Astrocyte (in vitro differentiated cells and primary cell): Measurements from ENCODE around the gene NAP1L4.

Source experiments
- CTCF ChIP-seq: IDR thresholded peaks from 2 replicates; pipeline ENCODE4 v1.5.1; 2011; ENCODE audit warnings: low read depth, mild to moderate bottlenecking, inconsistent platforms, low read length, moderate library complexity; ENCODE audit not compliant: insufficient read depth
- EZH2 ChIP-seq: IDR thresholded peaks from 2 replicates; pipeline ENCODE4 v1.6.1; 2012; ENCODE audit warnings: mild to moderate bottlenecking, low read length, inconsistent platforms; ENCODE audit not compliant: insufficient read depth

- TF ChIP-seq CTCF (no peak), EZH2 (no peak)
Measured at GRCh38 chr11:2942872-2943710, 49.0 kb downstream of the NAP1L4 start.
